Endodermal cell (in vitro differentiated cells): Measurements from ENCODE around the gene DHX16. TPM values are rescaled to one million over a fixed set of nuclear protein-coding genes. Genes with fewer than 3 reads are reported as not detected.

ENCODE experiments used
- DNase-seq: peaks from one replicate; pipeline ENCODE4 v3.0.0-alpha.2; 2017
- H3K27ac ChIP-seq: 2 replicates; pipeline ENCODE4 v1.5.1; 2013; ENCODE audit warnings: mild to moderate bottlenecking, low read depth, low read length, moderate library complexity
- H3K27me3 ChIP-seq: 2 replicates; pipeline ENCODE4 v1.6.1; 2013; ENCODE audit warnings: mild to moderate bottlenecking, low read length, moderate library complexity; ENCODE audit not compliant: insufficient read depth, control insufficient read depth, poor library complexity, severe bottlenecking
- H3K36me3 ChIP-seq: 2 replicates; pipeline ENCODE4 v1.7.0; 2013; ENCODE audit warnings: mild to moderate bottlenecking, low read length, moderate library complexity; ENCODE audit not compliant: control insufficient read depth, insufficient read depth
- H3K4me1 ChIP-seq: one replicate; pipeline ENCODE4 v1.7.0; 2013; ENCODE audit warnings: low read length; ENCODE audit not compliant: control insufficient read depth, insufficient read depth
- H3K4me3 ChIP-seq: 2 replicates; pipeline ENCODE4 v1.5.1; 2013; ENCODE audit warnings: mild to moderate bottlenecking, low read length, moderate library complexity
- H3K9ac ChIP-seq: 2 replicates; pipeline ENCODE4 v1.6.1; 2013; ENCODE audit warnings: mild to moderate bottlenecking, low read length, moderate library complexity; ENCODE audit not compliant: poor library complexity, severe bottlenecking; ENCODE audit errors: extremely low read depth
- H3K9me3 ChIP-seq: 2 replicates; pipeline ENCODE4 v1.6.1; 2013; ENCODE audit warnings: mild to moderate bottlenecking, low read length, moderate library complexity; ENCODE audit not compliant: control insufficient read depth
- H3K27ac Mint-ChIP-seq: 2 replicates; pipeline ENCODE4 v1.8.0; 2020; ENCODE audit warnings: mixed read lengths
- H3K27me3 Mint-ChIP-seq: 2 replicates; pipeline ENCODE4 v1.8.0; 2021; ENCODE audit warnings: mild to moderate bottlenecking, mixed read lengths; ENCODE audit not compliant: insufficient read depth
- H3K36me3 Mint-ChIP-seq: 2 replicates; pipeline ENCODE4 v1.8.0; 2020; ENCODE audit warnings: low read depth, mixed read lengths
- H3K4me1 Mint-ChIP-seq: 2 replicates; pipeline ENCODE4 v1.8.0; 2020; ENCODE audit warnings: mixed read lengths
- H3K4me3 Mint-ChIP-seq: 2 replicates; pipeline ENCODE4 v1.8.0; 2020; ENCODE audit warnings: mild to moderate bottlenecking, moderate library complexity, mixed read lengths
- H3K9me3 Mint-ChIP-seq: 2 replicates; pipeline ENCODE4 v1.8.0; 2020; ENCODE audit warnings: mild to moderate bottlenecking, mixed read lengths
- CTCF ChIP-seq: fragments of 200-600 bp; sonication (generic); conservative IDR thresholded peaks from 2 replicates; pipeline ENCODE4 v1.5.0; 2021; ENCODE audit warnings: antibody characterized with exemption, mild to moderate bottlenecking
- WGBS, 2 experiments: methylation state at CpG; one replicate each; pipeline versions ENCODE4 v1.1.5 to v1.1.7; 2013; ENCODE audit warnings: missing lambda C conversion rate in 2 of 2, mixed read lengths in 1 of 2; ENCODE audit not compliant: insufficient coverage in 1 of 2, insufficient read length in 1 of 2; 5-methylcytosine and 5-hydroxymethylcytosine counted together
- total RNA-seq, 2 donors: library from RNA; stranded (reverse); fragmentation: NEBNext Ultra II Directional in 1 of 2; extraction: Animal tissue kit (Norgen Biotek cat#: 25700) in 1 of 2; gene quantifications; 2 replicates in 1 of 2; 3 replicates in 1 of 2; pipeline ENCODE4 v1.2.1, GENCODE V29; 2021

Gene DHX16
- total RNA-seq, 2 donors from 2014 or later = 33.5 to 33.9 TPM

GRCh38 chr6:30684386-30685156 is 11.8 kb upstream of the DHX16 start:
- 60 to 70% methylated on average over 7 to 19 of the region's 21 CpGs for WGBS, 2 experiments
- H3K4me3 ChIP-seq = peak overlapping the region; percentile 95
- no peak overlapping the region for H3K27ac ChIP-seq
- Mint-ChIP-seq H3K9me3 (no peaks in the 10 kb centered on the region), H3K27ac (peak overlapping the region; percentile 39), H3K36me3 (peaks cover 17% of the 10 kb centered on the region), H3K4me3 (peak overlapping the region; percentile 75), H3K27me3 (no peaks in the 10 kb centered on the region), H3K4me1 (peaks cover 63% of the 10 kb centered on the region)
- DNase-seq = no peak
- H3K9me3 ChIP-seq = no peaks in the 10 kb centered on the region
- TF ChIP-seq CTCF = no peak
- peaks cover 13% of the 10 kb centered on the region for H3K36me3 ChIP-seq
- peaks cover 18% of the 10 kb centered on the region for H3K4me1 ChIP-seq
- H3K27me3 ChIP-seq = no peaks in the 10 kb centered on the region
- H3K9ac ChIP-seq = peak overlapping the region; percentile 31

GRCh38 chr6:30683980-30684338 is 11.2 kb upstream of the DHX16 start:
- DNase-seq = no peak
- no peak overlapping the region for H3K27ac Mint-ChIP-seq
- Histone ChIP-seq H3K36me3 (peaks cover 15% of the 10 kb centered on the region), H3K27ac (no peak overlapping the region), H3K9ac (peak overlapping the region; percentile 31), H3K9me3 (no peaks in the 10 kb centered on the region), H3K4me1 (peaks cover 18% of the 10 kb centered on the region), H3K27me3 (no peaks in the 10 kb centered on the region), H3K4me3 (peak overlapping the region; percentile 95)
- H3K27me3 Mint-ChIP-seq = no peaks in the 10 kb centered on the region
- H3K36me3 Mint-ChIP-seq = peaks cover 18% of the 10 kb centered on the region
- no peaks in the 10 kb centered on the region for H3K9me3 Mint-ChIP-seq
- H3K4me3 Mint-ChIP-seq = peak overlapping the region; percentile 75
- H3K4me1 Mint-ChIP-seq = peaks cover 65% of the 10 kb centered on the region
- no peak for TF ChIP-seq CTCF
- 49 to 75% methylated on average over 1 to 2 of the region's 2 CpGs for WGBS, 2 experiments

GRCh38 chr6:30683183-30683979 is 10.6 kb upstream of the DHX16 start:
- peak overlapping the region; percentile 95 for H3K4me3 ChIP-seq
- Mint-ChIP-seq H3K4me1 (peaks cover 62% of the 10 kb centered on the region), H3K36me3 (peaks cover 23% of the 10 kb centered on the region), H3K4me3 (peak overlapping the region; percentile 75), H3K27ac (peak overlapping the region; percentile 61), H3K9me3 (no peaks in the 10 kb centered on the region), H3K27me3 (no peaks in the 10 kb centered on the region)
- no peak for DNase-seq
- WGBS, 2 experiments = 35 to 45% methylated on average over 4 to 7 of the region's 7 CpGs
- H3K36me3 ChIP-seq = peaks cover 21% of the 10 kb centered on the region
- H3K9me3 ChIP-seq = no peaks in the 10 kb centered on the region
- H3K9ac ChIP-seq = peak overlapping the region; percentile 31
- H3K4me1 ChIP-seq = peaks cover 18% of the 10 kb centered on the region
- no peak for TF ChIP-seq CTCF
- H3K27me3 ChIP-seq = no peaks in the 10 kb centered on the region
- H3K27ac ChIP-seq = no peak overlapping the region
